Suprapubic skin (tissue), 4 donors: ENCODE measurements around the gene HNRNPA2B1. TPM values are rescaled to one million over a fixed set of nuclear protein-coding genes. Genes with fewer than 3 reads are reported as not detected.

Experiments used
- DNase-seq, 2 donors: peaks; one replicate each; pipeline ENCODE4 v3.0.0-alpha.2; 2019; ENCODE audit warnings: low spot score in 2 of 2
- H3K27ac ChIP-seq: fragments of 200-600 bp; sonication (generic); one replicate; pipeline ENCODE4 v1.5.1; 2019
- H3K27me3 ChIP-seq: fragments of 200-600 bp; sonication (generic); one replicate; pipeline ENCODE4 v1.5.1; 2019
- H3K36me3 ChIP-seq: fragments of 200-600 bp; sonication (generic); one replicate; pipeline ENCODE4 v1.5.1; 2019
- H3K4me1 ChIP-seq: fragments of 200-600 bp; sonication (generic); one replicate; pipeline ENCODE4 v1.5.1; 2019
- H3K4me3 ChIP-seq: fragments of 200-600 bp; sonication (generic); one replicate; pipeline ENCODE4 v1.5.1; 2019; ENCODE audit warnings: mild to moderate bottlenecking
- H3K9me3 ChIP-seq: fragments of 200-600 bp; sonication (generic); one replicate; pipeline ENCODE4 v1.5.1; 2019
- CTCF ChIP-seq, 2 donors: fragments of 200-600 bp in 1 of 2; fragments of 450-650 bp in 1 of 2; sonication (generic) in 1 of 2; IDR thresholded peaks; one replicate each; pipeline ENCODE4 v1.5.1; 2016 to 2019; ENCODE audit warnings: antibody characterized with exemption in 2 of 2, mild to moderate bottlenecking in 1 of 2, moderate library complexity in 1 of 2
- EP300 ChIP-seq: sonication (generic); formaldehyde crosslinking; IDR thresholded peaks from one replicate; pipeline ENCODE4 v1.6.1; 2017; ENCODE audit warnings: antibody characterized with exemption
- POLR2A ChIP-seq, 2 donors: fragments of 450-650 bp; IDR thresholded peaks; one replicate each; pipeline ENCODE4 v1.6.1; 2017; ENCODE audit warnings: antibody characterized with exemption in 2 of 2, mild to moderate bottlenecking in 2 of 2, moderate library complexity in 2 of 2
- POLR2AphosphoS5 ChIP-seq, 3 donors: sonication (generic); formaldehyde crosslinking; IDR thresholded peaks; one replicate each; pipeline ENCODE4 v1.6.1; 2017; ENCODE audit warnings: antibody characterized with exemption in 3 of 3
- WGBS: methylation state at CpG from one replicate; pipeline ENCODE4 v1.1.5; 2018; 5-methylcytosine and 5-hydroxymethylcytosine counted together
- total RNA-seq, 4 donors: library from RNA; depleted of rRNA; stranded (reverse); fragments of >200 nt; gene quantifications; one replicate each; pipeline ENCODE4 v1.1.0, GENCODE V29; 2016

HNRNPA2B1 gene
- total RNA-seq, 4 donors from 2014 or later: 88.2 to 228 (median 137) TPM

- peaks cover 49% of the 10 kb centered on the region for H3K4me1 ChIP-seq
- 0% methylated on average over 11 of the region's 86 CpGs for WGBS
- H3K9me3 ChIP-seq: no peaks in the 10 kb centered on the region
- peak within 1 kb of the TSS; percentile 99 for H3K4me3 ChIP-seq
- TF ChIP-seq EP300 (no peak), POLR2A (IDR thresholded peaks at IDR 0.05) (peak; percentile 46 to 81), POLR2AphosphoS5 (IDR thresholded peaks at IDR 0.05) (peak; percentile 4 to 51 (median 23))
- H3K27ac ChIP-seq: peak within 1 kb of the TSS; percentile 98
- peaks cover 18% of the 10 kb centered on the region for H3K36me3 ChIP-seq
- peak; percentile 95 to 96 for DNase-seq
- H3K27me3 ChIP-seq: no peaks in the 10 kb centered on the region
Observed at GRCh38 chr7:26201247-26202018, 887 bp upstream of the HNRNPA2B1 start, which contains the start of gene CBX3. TSS of gene CBX3 (plus strand) at chr7:26201745. CDS start at chr7:26202999, 1,254 bp downstream.

- TF ChIP-seq EP300 (no peak), POLR2AphosphoS5 (IDR thresholded peaks at IDR 0.05) (no peak), POLR2A (IDR thresholded peaks at IDR 0.05) (no peak), CTCF (IDR thresholded peaks at IDR 0.05) (no peak)
- Histone ChIP-seq H3K36me3 (peaks cover 26% of the 10 kb centered on the region), H3K4me1 (peaks cover 53% of the 10 kb centered on the region), H3K4me3 (peak overlapping the region; percentile 99), H3K27me3 (no peaks in the 10 kb centered on the region), H3K9me3 (no peaks in the 10 kb centered on the region), H3K27ac (peak overlapping the region; percentile 98)
- WGBS: under 1% methylated on average over 23 of the region's 29 CpGs
- peak; percentile 88 to 90 for DNase-seq
Observed at GRCh38 chr7:26200038-26200443, 505 bp downstream of the HNRNPA2B1 start.

GRCh38 chr7:26199301-26200037, 1.1 kb downstream of the HNRNPA2B1 start:
- Histone ChIP-seq H3K36me3 (peaks cover 31% of the 10 kb centered on the region), H3K27me3 (no peaks in the 10 kb centered on the region), H3K4me3 (peak overlapping the region; percentile 99), H3K4me1 (peaks cover 53% of the 10 kb centered on the region), H3K9me3 (no peaks in the 10 kb centered on the region), H3K27ac (peak overlapping the region; percentile 98)
- TF ChIP-seq EP300 (no peak), POLR2AphosphoS5 (IDR thresholded peaks at IDR 0.05) (no peak), POLR2A (IDR thresholded peaks at IDR 0.05) (no peak), CTCF (IDR thresholded peaks at IDR 0.05) (no peak)
- WGBS: 0% methylated on average over 36 of the region's 36 CpGs
- peak; percentile 85 to 87 for DNase-seq

GRCh38 chr7:26198781-26199169, 1.8 kb downstream of the HNRNPA2B1 start:
- H3K36me3 ChIP-seq: peaks cover 38% of the 10 kb centered on the region
- TF ChIP-seq EP300 (no peak), POLR2AphosphoS5 (IDR thresholded peaks at IDR 0.05) (no peak), CTCF (IDR thresholded peaks at IDR 0.05) (no peak), POLR2A (IDR thresholded peaks at IDR 0.05) (no peak)
- H3K9me3 ChIP-seq: no peaks in the 10 kb centered on the region
- DNase-seq: no peak
- under 1% methylated on average over 7 of the region's 7 CpGs for WGBS
- H3K4me3 ChIP-seq: peak overlapping the region; percentile 99
- no peaks in the 10 kb centered on the region for H3K27me3 ChIP-seq
- H3K27ac ChIP-seq: peak overlapping the region; percentile 98
- H3K4me1 ChIP-seq: peaks cover 53% of the 10 kb centered on the region

- Histone ChIP-seq H3K9me3 (no peaks in the 10 kb centered on the region), H3K27me3 (no peaks in the 10 kb centered on the region), H3K4me1 (peaks cover 53% of the 10 kb centered on the region), H3K27ac (peak overlapping the region; percentile 22), H3K36me3 (peaks cover 44% of the 10 kb centered on the region), H3K4me3 (peak overlapping the region; percentile 99)
- no peak for DNase-seq
- under 1% methylated on average over 6 of the region's 6 CpGs for WGBS
- TF ChIP-seq CTCF (IDR thresholded peaks at IDR 0.05) (peak; percentile 55 to 69), POLR2A (IDR thresholded peaks at IDR 0.05) (no peak), EP300 (no peak)
Observed at GRCh38 chr7:26198133-26198780, 2.3 kb downstream of the HNRNPA2B1 start.
